Stimulated activated CD8-positive, alpha-beta memory T cell treated with anti-CD3 and anti-CD28 coated beads, Interleukin-4, amount 100 ng/mL, for 48 hours (primary cell): Measurements from ENCODE around the gene UBN2.

Experiments used
- DNase-seq: peaks from one replicate; pipeline ENCODE4 v3.0.0-alpha.2; 2020

UBN2 gene

GRCh38 chr7:139232904-139233303 is 1.9 kb downstream of the UBN2 start:
- no peak for DNase-seq

GRCh38 chr7:139241258-139241657 is 10.2 kb downstream of the UBN2 start:
- no peak for DNase-seq

GRCh38 chr7:139242741-139243281 is 11.8 kb downstream of the UBN2 start:
- DNase-seq, result no peak

GRCh38 chr7:139245401-139245800 is 14.4 kb downstream of the UBN2 start:
- DNase-seq, result no peak

- no peak for DNase-seq
Measured at GRCh38 chr7:139246494-139246893, 15.5 kb downstream of the UBN2 start.

- no peak for DNase-seq
Measured at GRCh38 chr7:139246905-139247304, 15.9 kb downstream of the UBN2 start.

- no peak for DNase-seq
Measured at GRCh38 chr7:139249179-139249810, 18.3 kb downstream of the UBN2 start.

- DNase-seq, result no peak
Measured at GRCh38 chr7:139252451-139252850, 21.4 kb downstream of the UBN2 start.

GRCh38 chr7:139254281-139254680 is 23.2 kb downstream of the UBN2 start:
- no peak for DNase-seq

- no peak for DNase-seq
Measured at GRCh38 chr7:139254728-139255127, 23.7 kb downstream of the UBN2 start.

- no peak for DNase-seq
Measured at GRCh38 chr7:139255290-139255689, 24.3 kb downstream of the UBN2 start.

GRCh38 chr7:139259142-139259541 is 28.1 kb downstream of the UBN2 start:
- DNase-seq, result no peak

- no peak for DNase-seq
Measured at GRCh38 chr7:139264220-139264619, 33.2 kb downstream of the UBN2 start.

GRCh38 chr7:139265673-139266072 is 34.6 kb downstream of the UBN2 start:
- DNase-seq, result no peak

GRCh38 chr7:139271718-139272628 is 40.9 kb downstream of the UBN2 start:
- no peak for DNase-seq

- DNase-seq, result no peak
Measured at GRCh38 chr7:139284252-139284896, 53.3 kb downstream of the UBN2 start.

GRCh38 chr7:139286144-139286543 is 55.1 kb downstream of the UBN2 start:
- DNase-seq, result no peak

GRCh38 chr7:139292821-139293220 is 61.8 kb downstream of the UBN2 start:
- no peak for DNase-seq

- DNase-seq, result no peak
Measured at GRCh38 chr7:139293534-139293933, 62.5 kb downstream of the UBN2 start.

GRCh38 chr7:139294241-139294640 is 63.2 kb downstream of the UBN2 start:
- no peak for DNase-seq

GRCh38 chr7:139294951-139295575 is 64.0 kb downstream of the UBN2 start:
- DNase-seq, result no peak

GRCh38 chr7:139297795-139298194 is 66.8 kb downstream of the UBN2 start:
- no peak for DNase-seq

GRCh38 chr7:139299296-139299695 is 68.3 kb downstream of the UBN2 start:
- DNase-seq, result no peak
